Trophoblast cell (in vitro differentiated cells and primary cell): ENCODE data around the gene SPRED2.

Experiments used
- DNase-seq, 2 donors: peaks; one replicate each; pipeline ENCODE4 v3.0.0-alpha.2; 2016
- H2AFZ ChIP-seq: 2 replicates; pipeline ENCODE4 v1.6.1; 2013; ENCODE audit warnings: low read length, moderate library complexity, mild to moderate bottlenecking; ENCODE audit not compliant: insufficient read depth, poor library complexity
- H2AK5ac ChIP-seq: 2 replicates; pipeline ENCODE4 v1.6.1; 2013; ENCODE audit warnings: mild to moderate bottlenecking, low read length
- H2BK120ac ChIP-seq: 2 replicates; pipeline ENCODE4 v1.6.1; 2013; ENCODE audit warnings: low read length, mild to moderate bottlenecking, moderate library complexity; ENCODE audit not compliant: insufficient read depth, poor library complexity
- H2BK12ac ChIP-seq: 2 replicates; pipeline ENCODE4 v1.6.1; 2013; ENCODE audit warnings: mild to moderate bottlenecking, low read length, moderate library complexity
- H2BK5ac ChIP-seq: 2 replicates; pipeline ENCODE4 v1.6.1; 2013; ENCODE audit warnings: low read length, low read depth, moderate library complexity, mild to moderate bottlenecking; ENCODE audit not compliant: poor library complexity
- H3K14ac ChIP-seq: 2 replicates; pipeline ENCODE4 v1.6.1; 2013; ENCODE audit warnings: mild to moderate bottlenecking, low read length
- H3K18ac ChIP-seq: 2 replicates; pipeline ENCODE4 v1.6.1; 2013; ENCODE audit warnings: mild to moderate bottlenecking, low read length
- H3K23ac ChIP-seq: 2 replicates; pipeline ENCODE4 v1.6.1; 2013; ENCODE audit warnings: low read length
- H3K27ac ChIP-seq: 2 replicates; pipeline ENCODE4 v1.5.1; 2013; ENCODE audit warnings: low read depth, mild to moderate bottlenecking, inconsistent platforms, low read length, moderate library complexity
- H3K27me3 ChIP-seq: 2 replicates; pipeline ENCODE4 v1.6.1; 2013; ENCODE audit warnings: inconsistent platforms, mild to moderate bottlenecking, low read length, moderate library complexity; ENCODE audit not compliant: insufficient read depth
- H3K36me3 ChIP-seq, 2 experiments: 1 replicate in 1 of 2; 2 replicates in 1 of 2; pipeline ENCODE4 v1.6.1; 2013; ENCODE audit warnings: low read length in 2 of 2, mild to moderate bottlenecking in 2 of 2, moderate library complexity in 1 of 2; ENCODE audit not compliant: insufficient read depth in 2 of 2, control insufficient read depth in 1 of 2
- H3K4ac ChIP-seq: 2 replicates; pipeline ENCODE4 v1.6.1; 2013; ENCODE audit warnings: low read depth, mild to moderate bottlenecking, low read length, moderate library complexity
- H3K4me1 ChIP-seq, 2 experiments: 1 replicate in 1 of 2; 2 replicates in 1 of 2; pipeline ENCODE4 v1.6.1; 2013; ENCODE audit warnings: low read length in 2 of 2, mild to moderate bottlenecking in 2 of 2, moderate library complexity in 1 of 2; ENCODE audit not compliant: insufficient read depth in 2 of 2, control insufficient read depth in 1 of 2
- H3K4me2 ChIP-seq: 2 replicates; pipeline ENCODE4 v1.6.1; 2013; ENCODE audit warnings: inconsistent platforms, mild to moderate bottlenecking, low read length, moderate library complexity
- H3K4me3 ChIP-seq: 2 replicates; pipeline ENCODE4 v1.5.1; 2013; ENCODE audit warnings: mild to moderate bottlenecking, low read depth, low read length, inconsistent platforms
- H3K79me1 ChIP-seq: one replicate; pipeline ENCODE4 v1.6.1; 2013; ENCODE audit warnings: low read length
- H3K79me2 ChIP-seq: 2 replicates; pipeline ENCODE4 v1.6.1; 2013; ENCODE audit warnings: low read length, mild to moderate bottlenecking; ENCODE audit not compliant: control insufficient read depth, insufficient read depth, poor library complexity
- H3K9ac ChIP-seq: 2 replicates; pipeline ENCODE4 v1.6.1; 2013; ENCODE audit warnings: mild to moderate bottlenecking, low read length
- H3K9me3 ChIP-seq: 2 replicates; pipeline ENCODE4 v1.6.1; 2013; ENCODE audit warnings: low read depth, mild to moderate bottlenecking, control low read depth, inconsistent platforms, low read length; ENCODE audit not compliant: insufficient read depth
- H4K12ac ChIP-seq: 2 replicates; pipeline ENCODE4 v1.6.1; 2013; ENCODE audit warnings: low read depth, mild to moderate bottlenecking, low read length, moderate library complexity
- H4K8ac ChIP-seq: 2 replicates; pipeline ENCODE4 v1.6.1; 2013; ENCODE audit warnings: low read depth, mild to moderate bottlenecking, low read length, moderate library complexity
- H4K91ac ChIP-seq: one replicate; pipeline ENCODE4 v1.6.1; 2013; ENCODE audit warnings: low read depth, mild to moderate bottlenecking, low read length, moderate library complexity
- WGBS: extraction: QIAGEN DNeasy Blood & Tissue Kit; methylation state at CpG from one replicate; pipeline ENCODE4 v1.1.7; 2013; ENCODE audit warnings: missing lambda C conversion rate; ENCODE audit not compliant: insufficient read length, insufficient coverage; ENCODE audit errors: extremely low coverage; 5-methylcytosine and 5-hydroxymethylcytosine counted together

The SPRED2 gene

GRCh38 chr2:65357095-65357958 is 75.1 kb downstream of the SPRED2 start:
- Histone ChIP-seq H3K14ac (no peak overlapping the region), H4K8ac (no peak overlapping the region), H4K12ac (no peak overlapping the region), H3K9ac (no peak overlapping the region), H3K36me3 (no peaks in the 10 kb centered on the region), H3K18ac (no peak overlapping the region), H2BK120ac (no peak overlapping the region), H3K27me3 (no peaks in the 10 kb centered on the region), H3K4me2 (no peak overlapping the region), H3K27ac (no peak overlapping the region), H2BK5ac (no peak overlapping the region), H3K23ac (no peak overlapping the region), H3K79me1 (peaks cover 4% of the 10 kb centered on the region), H3K9me3 (no peaks in the 10 kb centered on the region), H2AK5ac (no peak overlapping the region), H3K79me2 (no peaks in the 10 kb centered on the region), H2BK12ac (no peak overlapping the region), H4K91ac (no peak overlapping the region), H3K4me3 (no peak overlapping the region), H3K4me1 (peaks cover 0 to 5% of the 10 kb centered on the region in 2 experiments), H3K4ac (no peak overlapping the region), H2AFZ (no peak overlapping the region)
- WGBS = no CpG with 5 or more reads among the region's 9 CpGs
- no peak for DNase-seq

- no peak overlapping the region for H4K8ac ChIP-seq
- no peaks in the 10 kb centered on the region for H3K36me3 ChIP-seq
- no peak overlapping the region for H3K4ac ChIP-seq
- no CpG with 5 or more reads among the region's 9 CpGs for WGBS
- no peak overlapping the region for H2AFZ ChIP-seq
- no peak overlapping the region for H2BK120ac ChIP-seq
- H3K9me3 ChIP-seq = no peaks in the 10 kb centered on the region
- H2AK5ac ChIP-seq = no peak overlapping the region
- no peak overlapping the region for H3K27ac ChIP-seq
- no peak overlapping the region for H4K91ac ChIP-seq
- no peak overlapping the region for H2BK5ac ChIP-seq
- H3K4me2 ChIP-seq = no peak overlapping the region
- DNase-seq = no peak
- no peak overlapping the region for H3K14ac ChIP-seq
- H3K79me1 ChIP-seq = peaks cover 4% of the 10 kb centered on the region
- H3K79me2 ChIP-seq = no peaks in the 10 kb centered on the region
- no peaks in the 10 kb centered on the region for H3K27me3 ChIP-seq
- H4K12ac ChIP-seq = no peak overlapping the region
- H3K4me1 ChIP-seq = peaks cover 6 to 16% of the 10 kb centered on the region in 2 experiments
- no peak overlapping the region for H3K4me3 ChIP-seq
- no peak overlapping the region for H3K18ac ChIP-seq
- H3K23ac ChIP-seq = no peak overlapping the region
- no peak overlapping the region for H2BK12ac ChIP-seq
- H3K9ac ChIP-seq = no peak overlapping the region
Measured at GRCh38 chr2:65355186-65355831, 77.1 kb downstream of the SPRED2 start.

- Histone ChIP-seq H2BK120ac (no peak overlapping the region), H3K9me3 (no peaks in the 10 kb centered on the region), H3K14ac (no peak overlapping the region), H2BK12ac (no peak overlapping the region), H3K18ac (no peak overlapping the region), H4K91ac (no peak overlapping the region), H4K8ac (no peak overlapping the region), H3K4ac (no peak overlapping the region), H3K23ac (no peak overlapping the region), H2AK5ac (no peak overlapping the region), H3K4me2 (no peak overlapping the region), H4K12ac (no peak overlapping the region), H2AFZ (no peak overlapping the region), H3K4me3 (no peak overlapping the region), H3K27me3 (no peaks in the 10 kb centered on the region), H3K79me2 (no peaks in the 10 kb centered on the region), H2BK5ac (no peak overlapping the region), H3K27ac (no peak overlapping the region), H3K9ac (no peak overlapping the region), H3K36me3 (no peaks in the 10 kb centered on the region), H3K79me1 (peaks cover 4% of the 10 kb centered on the region), H3K4me1 (peaks cover 10 to 18% of the 10 kb centered on the region in 2 experiments)
- DNase-seq = peak; percentile 38 to 43
- no CpG with 5 or more reads among the region's 3 CpGs for WGBS
Measured at GRCh38 chr2:65354773-65355172, 77.6 kb downstream of the SPRED2 start.

- Histone ChIP-seq H3K9me3 (no peaks in the 10 kb centered on the region), H2AK5ac (no peak overlapping the region), H3K79me2 (no peaks in the 10 kb centered on the region), H2BK120ac (no peak overlapping the region), H3K4me1 (peaks cover 12 to 20% of the 10 kb centered on the region in 2 experiments), H4K8ac (no peak overlapping the region), H3K79me1 (peaks cover 4% of the 10 kb centered on the region), H3K36me3 (no peaks in the 10 kb centered on the region), H4K12ac (no peak overlapping the region), H3K14ac (no peak overlapping the region), H4K91ac (no peak overlapping the region), H3K23ac (no peak overlapping the region), H3K4me2 (no peak overlapping the region), H2AFZ (no peak overlapping the region), H3K27ac (no peak overlapping the region), H3K27me3 (no peaks in the 10 kb centered on the region), H2BK12ac (no peak overlapping the region), H3K9ac (no peak overlapping the region), H3K18ac (no peak overlapping the region), H3K4me3 (no peak overlapping the region), H3K4ac (no peak overlapping the region), H2BK5ac (no peak overlapping the region)
- WGBS = no CpG with 5 or more reads among the region's 5 CpGs
- peak in 1 of 2 donors; percentile 23 for DNase-seq
Measured at GRCh38 chr2:65353927-65354326, 78.5 kb downstream of the SPRED2 start.
